Activated CD4-positive, CD25-positive, alpha-beta regulatory T cell treated with anti-CD3 and anti-CD28 coated beads, Interleukin-2, amount 50 U/mL, for 16 hours (primary cell): ENCODE data around the gene TBKBP1.
A peak's percentile ranks its signal among the peaks of the same experiment; 100 is the strongest.

ENCODE experiments used
- DNase-seq: peaks from one replicate; pipeline ENCODE4 v3.0.0-alpha.2; 2020; ENCODE audit warnings: low read depth, low spot score

Gene TBKBP1, protein sequence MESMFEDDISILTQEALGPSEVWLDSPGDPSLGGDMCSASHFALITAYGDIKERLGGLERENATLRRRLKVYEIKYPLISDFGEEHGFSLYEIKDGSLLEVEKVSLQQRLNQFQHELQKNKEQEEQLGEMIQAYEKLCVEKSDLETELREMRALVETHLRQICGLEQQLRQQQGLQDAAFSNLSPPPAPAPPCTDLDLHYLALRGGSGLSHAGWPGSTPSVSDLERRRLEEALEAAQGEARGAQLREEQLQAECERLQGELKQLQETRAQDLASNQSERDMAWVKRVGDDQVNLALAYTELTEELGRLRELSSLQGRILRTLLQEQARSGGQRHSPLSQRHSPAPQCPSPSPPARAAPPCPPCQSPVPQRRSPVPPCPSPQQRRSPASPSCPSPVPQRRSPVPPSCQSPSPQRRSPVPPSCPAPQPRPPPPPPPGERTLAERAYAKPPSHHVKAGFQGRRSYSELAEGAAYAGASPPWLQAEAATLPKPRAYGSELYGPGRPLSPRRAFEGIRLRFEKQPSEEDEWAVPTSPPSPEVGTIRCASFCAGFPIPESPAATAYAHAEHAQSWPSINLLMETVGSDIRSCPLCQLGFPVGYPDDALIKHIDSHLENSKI

GRCh38 chr17:47693731-47694580 is at the start of gene TBKBP1:
Gene TBKBP1, plus strand, starts transcription at chr17:47694161. Its CDS starts 1,952 bp downstream, at chr17:47696113.
- no peak for DNase-seq

DNA sequence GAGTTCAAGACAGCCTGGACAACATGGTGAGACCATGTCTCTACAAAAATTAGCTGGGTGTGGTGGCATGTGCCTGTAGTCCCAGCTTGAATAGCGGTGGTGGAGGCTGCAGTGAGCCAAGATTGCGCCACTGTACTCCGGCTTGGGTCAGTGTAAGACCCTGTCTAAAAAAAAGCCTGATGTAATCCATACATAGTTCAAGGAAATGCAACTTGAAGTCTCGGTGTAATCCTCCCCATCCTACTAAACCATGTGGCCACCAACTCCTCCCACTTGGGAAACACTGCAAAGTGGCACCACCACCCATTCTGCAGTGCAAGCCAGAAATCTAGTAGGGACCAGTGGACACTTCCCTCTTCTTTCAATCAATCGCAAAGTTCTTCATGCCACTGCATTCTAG is 49.6 kb upstream of the TBKBP1 start:
- DNase-seq, result no peak

DNA sequence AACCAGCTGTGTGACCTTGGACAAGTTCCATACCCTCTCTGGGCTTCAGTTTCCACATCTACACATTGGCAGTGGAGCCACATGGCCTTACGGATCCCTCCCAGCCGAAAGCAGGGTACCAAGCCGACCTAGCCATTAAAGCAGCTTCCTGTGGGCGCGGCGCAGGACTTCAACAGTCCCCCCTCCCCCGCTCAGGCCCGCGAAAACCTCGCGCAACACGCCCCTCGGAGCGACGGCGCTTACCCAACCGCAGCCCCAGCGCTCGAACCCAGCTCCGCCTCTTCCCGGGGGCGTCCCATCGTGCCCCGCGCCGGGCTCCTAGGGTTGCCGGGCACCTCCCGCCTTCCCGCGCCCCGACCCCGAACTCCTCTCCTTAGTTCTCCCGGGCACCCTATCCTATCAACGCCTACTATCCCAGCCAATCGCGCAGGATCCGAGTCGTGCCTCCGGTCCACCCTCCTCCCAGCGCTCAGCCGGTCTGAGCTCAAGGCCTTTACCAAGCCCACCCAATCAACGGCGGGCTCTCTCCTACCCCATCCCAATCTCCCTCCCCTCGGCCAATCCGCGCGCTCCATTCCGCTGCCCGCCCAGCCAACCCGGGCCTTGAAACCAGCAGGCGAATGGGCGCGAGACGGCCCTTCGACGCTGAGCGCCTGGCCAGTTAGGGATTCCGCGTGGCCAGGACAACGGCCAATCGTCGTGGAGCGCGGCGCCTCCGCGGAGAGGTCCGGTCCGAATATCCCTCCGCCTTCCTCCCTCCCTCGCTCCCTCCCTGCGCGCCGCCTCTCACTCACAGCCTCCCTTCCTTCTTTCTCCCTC is 44.6 kb upstream of the TBKBP1 start, which contains the start of gene KPNB1:
Gene KPNB1 (plus strand): TSS at position 767 of the 819 bp plus-strand sequence. CDS start 326 bp downstream, outside the sequence.
- DNase-seq, result peak; percentile 96

DNA sequence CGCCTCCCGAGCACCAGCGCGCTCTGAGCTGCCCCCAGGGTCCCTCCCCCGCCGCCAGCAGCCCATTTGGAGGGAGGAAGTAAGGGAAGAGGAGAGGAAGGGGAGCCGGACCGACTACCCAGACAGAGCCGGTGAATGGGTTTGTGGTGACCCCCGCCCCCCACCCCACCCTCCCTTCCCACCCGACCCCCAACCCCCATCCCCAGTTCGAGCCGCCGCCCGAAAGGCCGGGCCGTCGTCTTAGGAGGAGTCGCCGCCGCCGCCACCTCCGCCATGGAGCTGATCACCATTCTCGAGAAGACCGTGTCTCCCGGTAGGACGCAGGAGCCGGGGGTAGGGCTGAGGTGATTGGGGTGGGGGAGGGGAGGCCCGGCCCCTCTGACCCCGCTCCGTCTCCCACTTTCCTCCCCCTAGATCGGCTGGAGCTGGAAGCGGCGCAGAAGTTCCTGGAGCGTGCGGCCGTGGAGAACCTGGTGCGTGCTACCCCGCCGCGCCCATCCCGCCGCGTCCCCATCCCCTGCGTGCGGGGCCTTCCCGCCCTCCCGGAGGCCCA is 43.9 kb upstream of the TBKBP1 start:
- peak; percentile 30 for DNase-seq

DNA sequence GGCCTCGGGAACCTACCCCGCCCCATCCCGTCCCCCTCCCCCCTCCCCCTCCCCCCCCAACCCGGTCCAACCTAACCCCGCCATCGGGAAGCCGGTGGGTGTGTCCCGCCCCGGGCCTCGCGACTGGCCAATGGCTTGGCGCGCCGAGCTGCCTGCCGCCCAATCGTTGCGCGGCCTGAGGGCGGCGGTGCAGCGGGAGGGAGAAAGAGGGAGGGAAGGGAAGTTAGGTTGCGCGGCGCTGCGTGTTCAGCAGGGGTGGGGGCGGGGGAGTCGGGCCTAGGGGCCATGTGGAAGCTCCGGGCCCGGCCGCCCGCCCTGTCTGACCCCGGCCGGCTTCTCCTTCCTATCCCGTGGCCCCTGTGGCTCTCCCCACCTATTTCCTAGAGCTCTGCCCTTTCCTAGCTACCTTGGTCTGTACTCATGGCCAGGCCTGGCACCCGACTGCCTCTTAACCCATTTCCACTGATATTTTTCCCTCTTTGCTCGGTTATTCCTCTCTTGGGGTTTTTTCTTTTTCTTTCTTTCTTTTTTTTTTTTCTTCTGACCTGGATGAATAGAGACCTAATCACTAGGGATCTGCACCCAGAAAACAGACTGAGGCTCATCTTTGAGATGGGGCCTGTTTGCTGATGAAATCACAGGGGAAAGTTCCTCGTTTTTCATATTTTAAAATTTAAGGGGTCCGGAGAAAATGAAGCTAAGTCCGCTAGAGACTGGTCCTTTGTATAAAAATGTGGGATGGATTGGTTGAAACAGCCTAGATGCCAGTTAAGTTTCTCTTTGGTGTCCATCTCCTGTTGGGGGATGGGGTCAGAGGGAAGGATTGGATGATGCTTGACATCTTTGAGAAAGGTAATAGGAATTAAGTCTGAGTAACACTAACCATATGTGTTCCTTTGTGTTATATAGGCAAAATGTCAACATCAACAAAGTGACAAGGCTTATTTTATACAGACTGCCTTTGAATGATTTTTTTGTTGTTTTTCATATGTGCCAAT is 43.1 kb upstream of the TBKBP1 start:
- DNase-seq, result peak; percentile 84

- no peak for DNase-seq
These were observed 42.3 kb upstream of the TBKBP1 start for GRCh38 chr17:47651704-47652103.

DNA sequence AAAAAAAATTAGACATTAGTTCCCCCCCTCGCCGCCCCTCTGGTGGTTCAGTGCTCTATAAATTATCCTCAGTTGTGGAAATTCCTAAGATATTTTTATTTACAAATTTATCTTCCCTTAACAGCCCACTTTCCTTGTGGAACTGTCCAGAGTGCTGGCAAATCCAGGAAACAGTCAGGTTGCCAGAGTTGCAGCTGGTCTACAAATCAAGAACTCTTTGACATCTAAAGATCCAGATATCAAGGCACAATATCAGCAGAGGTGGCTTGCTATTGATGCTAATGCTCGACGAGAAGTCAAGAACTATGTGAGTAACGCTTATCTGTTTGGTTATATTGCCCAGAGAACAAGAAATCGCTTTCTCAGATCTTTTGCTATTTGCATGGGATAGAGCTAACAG is 41.4 kb upstream of the TBKBP1 start:
- DNase-seq, result no peak

DNA sequence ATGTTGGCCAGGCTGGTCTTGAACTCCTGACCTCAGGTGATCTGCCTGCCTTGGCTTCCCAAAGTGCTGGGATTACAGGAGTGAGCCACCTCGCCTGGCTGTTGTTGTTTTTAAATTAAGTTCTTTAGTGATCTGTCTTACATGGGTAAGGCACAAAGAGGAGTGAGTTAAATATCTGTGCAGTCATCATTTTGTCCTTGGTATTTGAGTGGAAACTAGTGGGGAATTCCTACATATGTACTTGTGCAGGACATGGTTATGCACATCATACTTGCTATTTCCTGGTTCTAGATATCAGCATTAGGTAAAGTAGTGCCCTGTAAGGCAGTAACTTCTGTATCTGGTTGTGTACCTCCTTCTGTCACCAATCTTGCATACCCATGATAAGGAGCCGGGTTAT is 40.5 kb upstream of the TBKBP1 start:
- DNase-seq, result no peak

DNA sequence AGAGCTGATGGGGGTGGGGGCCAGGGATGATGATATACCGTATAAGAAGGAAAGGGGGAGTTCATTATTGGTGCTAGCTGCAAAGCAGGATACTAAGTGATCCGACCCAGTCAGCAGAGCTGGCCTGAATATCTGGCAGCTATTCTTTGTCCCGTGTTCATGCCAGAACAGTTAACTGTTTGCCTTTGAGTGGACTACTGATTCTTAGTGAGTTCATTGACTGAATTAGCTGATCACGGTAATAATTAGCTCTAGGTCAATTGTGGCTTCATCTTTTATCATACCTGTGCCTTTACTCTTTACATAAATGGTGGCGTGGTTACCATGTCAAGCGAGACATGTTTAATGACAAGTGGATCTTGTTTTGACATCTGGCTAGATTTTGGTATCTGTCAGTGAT is 39.0 kb upstream of the TBKBP1 start:
- no peak for DNase-seq

GRCh38 chr17:47660064-47660492 is 33.9 kb upstream of the TBKBP1 start:
- DNase-seq, result no peak

GRCh38 chr17:47663912-47664623 is 29.9 kb upstream of the TBKBP1 start:
- peak; percentile 30 for DNase-seq

GRCh38 chr17:47664624-47664941 is 29.4 kb upstream of the TBKBP1 start:
- no peak for DNase-seq

GRCh38 chr17:47665655-47666054 is 28.3 kb upstream of the TBKBP1 start:
- no peak for DNase-seq

- no peak for DNase-seq
These were observed 24.9 kb upstream of the TBKBP1 start for GRCh38 chr17:47669081-47669480.

- no peak for DNase-seq
These were observed 23.9 kb upstream of the TBKBP1 start for GRCh38 chr17:47670064-47670463.

GRCh38 chr17:47674499-47674898 is 19.5 kb upstream of the TBKBP1 start:
- DNase-seq, result no peak

DNA sequence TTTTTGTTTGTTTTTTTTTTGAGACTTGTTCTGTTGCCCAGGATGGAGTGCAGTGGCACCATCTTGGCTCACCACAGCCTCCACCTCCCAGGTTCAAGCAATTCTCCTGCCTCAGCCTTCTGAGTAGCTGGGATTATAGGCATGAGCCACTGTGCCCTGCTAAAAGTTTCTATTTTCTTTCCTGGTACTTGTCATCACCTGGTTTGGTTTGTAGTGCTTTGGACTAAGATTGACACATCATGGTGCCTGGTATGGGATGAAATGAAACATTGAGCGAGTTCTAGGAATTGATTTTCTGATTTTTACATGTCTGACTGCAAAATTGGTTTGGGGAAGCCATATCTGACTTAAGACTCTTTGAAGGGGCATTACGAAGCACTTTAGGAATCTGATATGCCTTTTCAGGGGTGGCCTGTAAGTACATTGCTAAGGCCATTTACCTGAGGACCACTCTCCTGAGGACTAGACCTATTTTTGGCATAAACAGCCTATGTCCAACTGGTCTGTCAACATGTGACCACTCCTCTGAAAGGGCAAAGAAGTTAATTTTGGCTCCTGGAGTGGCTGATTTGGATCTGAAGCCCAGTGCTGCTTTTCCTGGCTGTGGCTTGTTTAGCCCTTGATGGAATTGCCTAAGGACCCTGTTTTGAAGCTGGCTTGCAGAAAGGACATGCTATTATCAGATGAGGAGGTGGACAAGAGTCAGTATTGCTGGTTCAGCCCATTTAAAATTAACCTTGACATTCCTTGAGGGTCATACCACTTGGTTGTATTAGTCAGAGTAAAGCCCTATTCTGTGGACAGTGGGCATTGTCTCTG is 18.4 kb upstream of the TBKBP1 start:
- no peak for DNase-seq

DNA sequence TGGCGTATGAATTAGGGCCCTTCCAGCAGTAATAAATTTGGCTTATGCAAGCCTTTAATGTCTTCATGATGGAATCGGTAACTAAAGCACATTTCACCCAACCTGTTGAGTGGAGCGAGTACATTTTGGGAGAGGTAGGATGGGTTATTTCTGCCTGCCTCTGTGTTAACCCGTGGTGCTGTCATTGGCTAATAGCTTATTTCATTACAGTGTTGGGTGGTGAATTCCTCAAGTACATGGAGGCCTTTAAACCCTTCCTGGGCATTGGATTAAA is 17.8 kb upstream of the TBKBP1 start:
- DNase-seq, result no peak
